PC-3 (cell line): ENCODE results near the gene RSRP1. TPM values are rescaled to one million over a fixed set of nuclear protein-coding genes. Genes with fewer than 3 reads are reported as not detected.
A peak's percentile ranks its signal among the peaks of the same experiment; 100 is the strongest.
"Not testable (repeated sequence)": the region's sequence is repeated elsewhere in the genome, so short reads cannot be mapped to it uniquely, and the experiment has no call there.

Experiments used
- ATAC-seq: fragments of 200-7000 bp; cut with Tn5 transposase; 2 replicates; pipeline ENCODE4 v1.9.1; 2020; ENCODE audit warnings: mild to moderate bottlenecking, moderate library complexity
- BruUV-seq: library from RNA; stranded (reverse); fragments of 400-500 nt; replicated peaks from 2 replicates; lab custom pipeline; 2021; lab: Mats Ljungman, UMichigan
- CTCF ChIA-PET: fragments of 300-600 bp; sonication (Branson Sonifier 250); formaldehyde crosslinking; loops from one replicate; lab custom pipeline; 2022; ENCODE audit warnings: antibody characterized with exemption; lab: Charles Lee
- POLR2A ChIA-PET: fragments of 300-600 bp; sonication (Branson Sonifier 250); formaldehyde crosslinking; loops from one replicate; lab custom pipeline; 2022; ENCODE audit warnings: antibody characterized with exemption; ENCODE audit not compliant: unreplicated experiment; lab: Charles Lee
- DNase-seq: peaks from one replicate; pipeline ENCODE4 v3.0.0-alpha.2; 2015
- H2AFZ ChIP-seq: fragments of 300-600 bp; sonication (generic); 2 replicates; pipeline ENCODE4 v1.6.0; 2016; ENCODE audit warnings: antibody characterized with exemption, low read length
- H3F3A ChIP-seq: fragments of 300-600 bp; sonication (generic); one replicate; pipeline ENCODE4 v1.6.0; 2017; ENCODE audit warnings: antibody characterized with exemption, low read length, control low read depth, mild to moderate bottlenecking; ENCODE audit not compliant: unreplicated experiment
- H3K27ac ChIP-seq: fragments of 300-600 bp; sonication (generic); 2 replicates; pipeline ENCODE4 v1.5.1; 2016; ENCODE audit warnings: mild to moderate bottlenecking, low read length
- H3K27me3 ChIP-seq: fragments of 300-600 bp; sonication (generic); 2 replicates; pipeline ENCODE4 v1.6.1; 2016; ENCODE audit warnings: low read length, mixed read lengths
- H3K36me3 ChIP-seq: fragments of 300-600 bp; sonication (generic); 2 replicates; pipeline ENCODE4 v1.6.1; 2016; ENCODE audit warnings: low read depth, mixed run types, low read length, mixed read lengths
- H3K4me1 ChIP-seq: fragments of 300-600 bp; sonication (generic); 2 replicates; pipeline ENCODE4 v1.5.1; 2016; ENCODE audit warnings: low read length; ENCODE audit not compliant: insufficient read depth
- H3K4me2 ChIP-seq: fragments of 300-600 bp; sonication (generic); 2 replicates; pipeline ENCODE4 v1.6.0; 2016; ENCODE audit warnings: low read length
- H3K4me3 ChIP-seq: fragments of 300-600 bp; sonication (generic); 2 replicates; pipeline ENCODE4 v1.5.1; 2016; ENCODE audit warnings: mild to moderate bottlenecking, low read length, mixed read lengths
- H3K79me2 ChIP-seq: fragments of 300-600 bp; sonication (generic); 2 replicates; pipeline ENCODE4 v1.6.1; 2017; ENCODE audit warnings: low read length, mixed read lengths
- H3K9ac ChIP-seq: fragments of 300-600 bp; sonication (generic); 2 replicates; pipeline ENCODE4 v1.6.0; 2016; ENCODE audit warnings: mild to moderate bottlenecking, low read length
- H3K9me2 ChIP-seq: fragments of 300-600 bp; sonication (generic); replicated peaks from 2 replicates; pipeline ENCODE4 v1.6.1; 2016; ENCODE audit warnings: mixed run types, low read length, mixed read lengths
- H3K9me3 ChIP-seq: fragments of 300-600 bp; sonication (generic); 2 replicates; pipeline ENCODE4 v1.6.1; 2016; ENCODE audit warnings: low read length, mixed read lengths
- H4K20me1 ChIP-seq: fragments of 300-600 bp; sonication (generic); 2 replicates; pipeline ENCODE4 v1.6.1; 2016; ENCODE audit warnings: low read length, mixed read lengths
- intact Hi-C: fragments of 100-400 bp; cut with micrococcal nuclease; formaldehyde crosslinking; loops from 2 replicates; pipeline ENCODE4 v1.9.0; 2023
- total RNA-seq: library from RNA; depleted of rRNA; stranded (reverse); fragments of >200 nt; gene quantifications from 2 replicates; pipeline ENCODE4 v1.2.3, GENCODE V29; 2014

RSRP1 gene
- total RNA-seq, 1 experiment from 2014 or later, result 49.4 TPM

- intact Hi-C loops, H3K4me1 ChIP-seq, H3F3A ChIP-seq, H3K27me3 ChIP-seq, H3K4me3 ChIP-seq, H4K20me1 ChIP-seq, H3K27ac ChIP-seq, DNase-seq, H3K79me2 ChIP-seq, H3K9me2 ChIP-seq, H3K9ac ChIP-seq, BruUV-seq, H3K36me3 ChIP-seq, H3K4me2 ChIP-seq, ATAC-seq, H2AFZ ChIP-seq, CTCF ChIA-PET, POLR2A ChIA-PET, H3K9me3 ChIP-seq: not testable (repeated sequence)
Measured at GRCh38 chr1:25275648-25276047, 28.4 kb upstream of the RSRP1 start.

- H3K4me2 ChIP-seq, H3K4me3 ChIP-seq, H3F3A ChIP-seq, H4K20me1 ChIP-seq, H2AFZ ChIP-seq, H3K36me3 ChIP-seq, H3K79me2 ChIP-seq, H3K9ac ChIP-seq, H3K27ac ChIP-seq, CTCF ChIA-PET, POLR2A ChIA-PET, BruUV-seq, H3K9me2 ChIP-seq, intact Hi-C loops, DNase-seq, H3K27me3 ChIP-seq, H3K4me1 ChIP-seq, ATAC-seq, H3K9me3 ChIP-seq: not testable (repeated sequence)
Measured at GRCh38 chr1:25272238-25272637, 25.0 kb upstream of the RSRP1 start, which contains the start of gene RHD. RHD (plus strand) TSS chr1:25272509; CDS start chr1:25272548, 39 bp downstream.

- H3K36me3 ChIP-seq, H3K9ac ChIP-seq, H3K79me2 ChIP-seq, intact Hi-C loops, H4K20me1 ChIP-seq, H3K27ac ChIP-seq, BruUV-seq, H3F3A ChIP-seq, H3K4me1 ChIP-seq, DNase-seq, H3K9me2 ChIP-seq, H3K9me3 ChIP-seq, ATAC-seq, CTCF ChIA-PET, POLR2A ChIA-PET, H3K27me3 ChIP-seq: not testable (repeated sequence)
- H3K4me2 ChIP-seq, result peak overlapping the region; percentile 59
- peak overlapping the region; percentile 62; the same call in 1 of the 2 replicates for H3K4me3 ChIP-seq
- H2AFZ ChIP-seq, result peak overlapping the region; percentile 77
Measured at GRCh38 chr1:25268143-25268760, 21.0 kb upstream of the RSRP1 start.

GRCh38 chr1:25267288-25268142 is 20.3 kb upstream of the RSRP1 start:
- H3K4me1 ChIP-seq, intact Hi-C loops, H3K9me2 ChIP-seq, CTCF ChIA-PET, H3F3A ChIP-seq, H3K36me3 ChIP-seq, H3K27ac ChIP-seq, H3K9me3 ChIP-seq, POLR2A ChIA-PET, H4K20me1 ChIP-seq, H3K79me2 ChIP-seq, H3K27me3 ChIP-seq: not testable (repeated sequence)
- Histone ChIP-seq H3K4me2 (peak overlapping the region; percentile 59), H2AFZ (peak overlapping the region; percentile 77), H3K4me3 (peak overlapping the region; percentile 62), H3K9ac (peak overlapping the region; percentile 27; the same call in 1 of the 2 replicates)
- ATAC-seq (peak; percentile 86), DNase-seq (peak; percentile 66)
- TSS peak; percentile 82 for BruUV-seq

- H3K36me3 ChIP-seq, H3K27ac ChIP-seq, H3F3A ChIP-seq, DNase-seq, POLR2A ChIA-PET, H3K9me2 ChIP-seq, H3K27me3 ChIP-seq, BruUV-seq, H3K9me3 ChIP-seq, H3K79me2 ChIP-seq, CTCF ChIA-PET, intact Hi-C loops, H3K4me1 ChIP-seq, H4K20me1 ChIP-seq: not testable (repeated sequence)
- Histone ChIP-seq H2AFZ (peak overlapping the region; percentile 57; the same call in 1 of the 2 replicates), H3K9ac (peak overlapping the region; percentile 16; the same call in 1 of the 2 replicates), H3K4me2 (peak overlapping the region; percentile 90), H3K4me3 (peak overlapping the region; percentile 75)
- peak; percentile 74 for ATAC-seq
Measured at GRCh38 chr1:25266554-25267287, 19.5 kb upstream of the RSRP1 start.

GRCh38 chr1:25260336-25260735 is 13.1 kb upstream of the RSRP1 start:
- H3K9me2 ChIP-seq, H3K4me3 ChIP-seq, BruUV-seq, H3K9me3 ChIP-seq, H2AFZ ChIP-seq, POLR2A ChIA-PET, DNase-seq, H3F3A ChIP-seq, H3K79me2 ChIP-seq, H3K36me3 ChIP-seq, H3K27me3 ChIP-seq, H4K20me1 ChIP-seq, intact Hi-C loops, CTCF ChIA-PET: not testable (repeated sequence)
- H3K4me2 ChIP-seq, result peak overlapping the region; percentile 49
- peak overlapping the region; percentile 29; the same call in 1 of the 2 replicates for H3K9ac ChIP-seq
- peak; percentile 41 for ATAC-seq
- peaks cover 18% of the 10 kb centered on the region for H3K4me1 ChIP-seq
- H3K27ac ChIP-seq, result peak overlapping the region; percentile 74
